ENCODE measurements around the gene TRIM42. TPM values are rescaled to one million over a fixed set of nuclear protein-coding genes. Genes with fewer than 3 reads are reported as not detected.

Gene TRIM42
- polyA plus RNA-seq, 1 donor: not detected

GRCh38 chr3:140710711-140711389 lies 33.0 kb downstream of the TRIM42 start:
- no peak for DNase-seq

- DNase-seq: no peak
Measured at GRCh38 chr3:140711390-140712035, 33.6 kb downstream of the TRIM42 start.

- DNase-seq: no peak
Measured at GRCh38 chr3:140712301-140712700, 34.4 kb downstream of the TRIM42 start.

- no peak for DNase-seq
Measured at GRCh38 chr3:140715035-140715434, 37.2 kb downstream of the TRIM42 start.

GRCh38 chr3:140717921-140718320 lies 40.1 kb downstream of the TRIM42 start:
- DNase-seq: no peak

- no peak for DNase-seq
Measured at GRCh38 chr3:140719841-140720614, 42.2 kb downstream of the TRIM42 start.

GRCh38 chr3:140723576-140723975 lies 45.7 kb downstream of the TRIM42 start:
- no peak for DNase-seq

GRCh38 chr3:140724856-140725812 lies 47.3 kb downstream of the TRIM42 start:
- no peak for DNase-seq

- DNase-seq: no peak
Measured at GRCh38 chr3:140726066-140726465, 48.2 kb downstream of the TRIM42 start.

GRCh38 chr3:140727886-140728285 lies 50.0 kb downstream of the TRIM42 start:
- DNase-seq: no peak

GRCh38 chr3:140731440-140732119 lies 53.7 kb downstream of the TRIM42 start:
- DNase-seq: no peak

GRCh38 chr3:140733623-140734022 lies 55.8 kb downstream of the TRIM42 start:
- DNase-seq: no peak

GRCh38 chr3:140736863-140737460 lies 59.1 kb downstream of the TRIM42 start:
- DNase-seq: no peak

GRCh38 chr3:140742116-140742515 lies 64.3 kb downstream of the TRIM42 start:
- no peak for DNase-seq

GRCh38 chr3:140748171-140748570 lies 70.3 kb downstream of the TRIM42 start:
- DNase-seq: no peak

GRCh38 chr3:140748903-140749302 lies 71.0 kb downstream of the TRIM42 start:
- no peak for DNase-seq
